NK-92 treated with Interleukin-12 subunit alpha and Interleukin-12 subunit beta, amount 100 ng/mL, for 24 hours (cell line): ENCODE measurements around the gene CASP12.

Experiments
- DNase-seq: peaks from one replicate; lab custom pipeline; 2025; lab: John Stamatoyannopoulos, UW

CASP12 gene

DNA sequence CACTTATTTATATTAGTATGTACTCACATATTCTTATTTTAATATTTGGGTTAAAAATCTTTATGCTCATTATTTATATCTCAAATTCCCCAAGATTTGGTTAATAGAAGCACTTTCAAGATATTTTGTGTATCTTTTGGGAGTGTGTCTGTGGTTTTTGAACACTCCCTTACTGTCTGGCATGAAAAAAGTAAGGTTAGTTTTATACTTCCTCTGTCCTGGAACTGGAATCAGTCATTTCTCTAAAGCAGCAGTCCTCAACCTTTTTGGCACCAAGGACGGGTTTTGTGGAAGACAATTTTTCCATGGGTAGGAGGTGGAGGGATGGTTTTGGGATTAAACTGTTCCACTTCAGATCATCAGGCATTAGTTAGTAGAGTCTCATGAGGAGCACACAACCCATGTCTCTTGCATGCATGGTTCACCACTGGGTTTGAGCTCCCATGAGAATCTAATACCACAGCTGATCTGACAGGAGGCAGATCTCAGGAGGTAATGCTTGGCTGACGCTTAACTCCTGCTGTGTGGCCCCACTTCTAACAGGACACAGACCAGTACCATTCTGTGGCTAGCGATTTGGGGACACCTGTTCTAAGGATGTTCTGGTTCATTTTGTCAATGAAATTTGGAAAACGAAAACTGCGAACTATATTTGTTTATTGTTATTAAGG, 60.2 kb downstream of the CASP12 start:
- DNase-seq: no peak

DNA sequence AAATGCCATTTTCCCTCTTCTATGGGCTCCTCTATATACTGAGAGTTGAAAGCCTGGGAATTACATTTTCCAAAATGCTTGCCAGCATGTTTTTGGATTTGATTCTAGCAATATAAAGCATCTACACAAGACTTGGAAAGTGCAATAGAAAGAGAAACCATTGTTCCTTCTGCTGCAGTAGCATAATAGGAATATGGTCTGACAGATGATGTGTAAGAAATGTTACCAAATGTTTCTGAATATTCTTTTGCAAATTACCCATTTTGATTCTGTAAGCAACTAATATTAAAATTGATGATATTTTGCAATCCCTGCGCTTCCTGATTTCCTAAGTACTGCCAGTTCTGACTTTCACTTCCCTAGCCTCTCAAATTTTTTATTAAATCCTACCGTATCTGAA, 61.6 kb downstream of the CASP12 start:
- no peak for DNase-seq
